Activated CD8-positive, alpha-beta memory T cell treated with anti-CD3 and anti-CD28 coated beads for 36 hours (primary cell): Measurements from ENCODE around the gene HDAC11. TPM values are rescaled to one million over a fixed set of nuclear protein-coding genes. Genes with fewer than 3 reads are reported as not detected.
"Not testable (repeated sequence)": the region's sequence is repeated elsewhere in the genome, so short reads cannot be mapped to it uniquely, and the experiment has no call there.

Experiments used
- CTCF ChIA-PET: fragments of 350-600 bp; sonication (Branson Sonifier 250); formaldehyde crosslinking; loops from one replicate; lab custom pipeline; 2021; ENCODE audit warnings: antibody characterized with exemption; lab: Charles Lee
- POLR2A ChIA-PET: fragments of 350-600 bp; sonication (Branson Sonifier 250); formaldehyde crosslinking; loops from one replicate; lab custom pipeline; 2021; ENCODE audit warnings: antibody characterized with exemption; lab: Charles Lee
- total RNA-seq, 2 experiments: library from RNA; stranded (reverse); gene quantifications; one replicate each; pipeline ENCODE4 v1.2.3, GENCODE V29; 2021

The HDAC11 gene
- total RNA-seq, 2 experiments from 2014 or later, result 2.2 to 3.2 TPM

GRCh38 chr3:13513913-13514517, 33.9 kb downstream of the HDAC11 start:
- CTCF ChIA-PET, result interaction anchor here (1.4 kb wide), 1 partner anchor 18 kb away, joined by 4 read pairs; no protein-coding TSS in a partner anchor
- POLR2A ChIA-PET, result no interaction called here

- POLR2A ChIA-PET, result no interaction called here
Measured at GRCh38 chr3:13514639-13515435, 34.7 kb downstream of the HDAC11 start.

GRCh38 chr3:13515786-13516759, 36.0 kb downstream of the HDAC11 start:
- CTCF ChIA-PET, result no interaction called here
- POLR2A ChIA-PET, result no interaction called here

More at GRCh38 chr3:13514639-13515435, 34.7 kb downstream of the HDAC11 start:
- CTCF ChIA-PET, result interaction anchor here (1.4 kb wide), 1 partner anchor 18 kb away, joined by 4 read pairs; no protein-coding TSS in a partner anchor

- ChIA-PET POLR2A (no interaction called here), CTCF (no interaction called here)
Measured at GRCh38 chr3:13516760-13517135, 36.6 kb downstream of the HDAC11 start.

GRCh38 chr3:13517253-13517977, 37.3 kb downstream of the HDAC11 start:
- POLR2A ChIA-PET, result no interaction called here
- CTCF ChIA-PET, result no interaction called here

GRCh38 chr3:13518516-13518953, 38.4 kb downstream of the HDAC11 start:
- CTCF ChIA-PET, result interaction anchor here (1.3 kb wide), 2 partner anchors 22 to 131 kb away, joined by 3 read pairs; no protein-coding TSS in a partner anchor
- POLR2A ChIA-PET, result no interaction called here

- CTCF ChIA-PET, result interaction anchor here (1.3 kb wide), 2 partner anchors 23 to 131 kb away, joined by 3 read pairs; no protein-coding TSS in a partner anchor
Measured at GRCh38 chr3:13519006-13519791, 39.1 kb downstream of the HDAC11 start.

GRCh38 chr3:13520326-13520880, 40.3 kb downstream of the HDAC11 start:
- CTCF ChIA-PET, result interaction anchor here (1.5 kb wide), 1 partner anchor 135 kb away, joined by 3 read pairs; no protein-coding TSS in a partner anchor

More at GRCh38 chr3:13519006-13519791, 39.1 kb downstream of the HDAC11 start:
- POLR2A ChIA-PET, result no interaction called here

GRCh38 chr3:13521309-13521708, 41.2 kb downstream of the HDAC11 start:
- ChIA-PET POLR2A (no interaction called here), CTCF (interaction anchor here (1.3 to 1.5 kb wide), 2 partner anchors 25 to 134 kb away, joined by 3 read pairs; no protein-coding TSS in a partner anchor)

More at GRCh38 chr3:13520326-13520880, 40.3 kb downstream of the HDAC11 start:
- POLR2A ChIA-PET, result no interaction called here

GRCh38 chr3:13521749-13522148, 41.6 kb downstream of the HDAC11 start:
- POLR2A ChIA-PET, result not testable (repeated sequence)
- CTCF ChIA-PET, result interaction anchor here (1.3 to 1.5 kb wide), 2 partner anchors 25 to 133 kb away, joined by 3 read pairs; no protein-coding TSS in a partner anchor

GRCh38 chr3:13522236-13522635, 42.1 kb downstream of the HDAC11 start:
- CTCF ChIA-PET, result interaction anchor here (1.3 kb wide), 1 partner anchor 26 kb away, joined by 3 read pairs; no protein-coding TSS in a partner anchor

GRCh38 chr3:13524979-13525669, 45.0 kb downstream of the HDAC11 start:
- ChIA-PET CTCF (no interaction called here), POLR2A (no interaction called here)

More at GRCh38 chr3:13522236-13522635, 42.1 kb downstream of the HDAC11 start:
- POLR2A ChIA-PET, result no interaction called here

GRCh38 chr3:13525827-13526625, 45.9 kb downstream of the HDAC11 start:
- POLR2A ChIA-PET, result no interaction called here
- CTCF ChIA-PET, result no interaction called here

GRCh38 chr3:13526626-13526949, 46.5 kb downstream of the HDAC11 start:
- ChIA-PET CTCF (no interaction called here), POLR2A (no interaction called here)

- ChIA-PET CTCF (interaction anchor here (0.9 kb wide), 1 partner anchor 120 kb away, joined by 3 read pairs; no protein-coding TSS in a partner anchor), POLR2A (interaction anchor here (0.6 kb wide), 1 partner anchor 21 kb away, joined by 3 read pairs; no protein-coding TSS in a partner anchor)
Measured at GRCh38 chr3:13528217-13528867, 48.2 kb downstream of the HDAC11 start.
